NT2/D1 (cell line): Measurements from ENCODE around the gene ALX1.
"Not testable (repeated sequence)": the region's sequence is repeated elsewhere in the genome, so short reads cannot be mapped to it uniquely, and the experiment has no call there.

Experiments
- DNase-seq: peaks from one replicate; pipeline ENCODE4 v3.0.0-alpha.2; 2011; ENCODE audit warnings: low read depth, low spot score
- H3K27me3 ChIP-seq: 2 replicates; pipeline ENCODE4 v1.6.0; 2011; ENCODE audit warnings: mild to moderate bottlenecking; ENCODE audit not compliant: insufficient read length, insufficient read depth
- H3K36me3 ChIP-seq: 2 replicates; pipeline ENCODE4 v1.6.1; 2011; ENCODE audit warnings: mild to moderate bottlenecking, low read length, mixed read lengths; ENCODE audit not compliant: insufficient read depth, insufficient read length
- H3K4me1 ChIP-seq: 2 replicates; pipeline ENCODE4 v1.5.1; 2011; ENCODE audit not compliant: insufficient read depth, insufficient read length
- H3K4me3 ChIP-seq: 2 replicates; pipeline ENCODE4 v1.5.1; 2011; ENCODE audit warnings: low read depth; ENCODE audit not compliant: insufficient read length
- H3K9ac ChIP-seq: 2 replicates; pipeline ENCODE4 v1.6.0; 2011; ENCODE audit warnings: low read depth; ENCODE audit not compliant: insufficient read length
- H3K9me3 ChIP-seq: 2 replicates; pipeline ENCODE4 v1.5.1; 2011; ENCODE audit warnings: mild to moderate bottlenecking, low read length; ENCODE audit not compliant: insufficient read depth
- SUZ12 ChIP-seq: IDR thresholded peaks from 2 replicates; pipeline ENCODE4 v1.6.1; 2011; ENCODE audit not compliant: insufficient read length, insufficient read depth; ENCODE audit errors: extremely low read depth
- YY1 ChIP-seq: IDR thresholded peaks from 2 replicates; pipeline ENCODE4 v1.6.1; 2011; ENCODE audit not compliant: insufficient read length, insufficient read depth
- ZNF274 ChIP-seq: IDR thresholded peaks from 2 replicates; pipeline ENCODE4 v1.6.1; 2011; ENCODE audit warnings: mild to moderate bottlenecking, low read depth, low read length

ALX1 gene

DNA sequence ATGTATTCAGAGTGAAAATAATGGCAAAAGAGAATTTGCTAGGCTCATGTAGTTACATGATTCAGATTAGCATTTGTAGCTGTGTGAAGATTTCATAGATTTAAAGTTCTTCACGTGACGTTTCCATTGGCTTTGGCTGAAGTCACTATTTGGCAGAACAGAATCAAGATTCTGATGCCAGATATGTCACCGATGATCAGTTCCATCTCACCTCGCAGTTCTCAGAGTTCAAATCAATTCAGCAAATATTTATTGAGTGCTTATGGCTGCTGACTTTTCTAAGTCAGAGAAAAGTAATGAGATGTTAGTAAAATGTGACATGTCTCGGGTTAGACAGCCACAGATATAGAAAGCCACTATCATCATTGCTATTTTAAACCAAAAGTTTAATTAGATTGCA is 28.4 kb downstream of the ALX1 start:
- H3K4me3 ChIP-seq, result no peak overlapping the region
- H3K27me3 ChIP-seq, result no peaks in the 10 kb centered on the region
- H3K4me1 ChIP-seq, result no peaks in the 10 kb centered on the region
- 0 out of 2 replicates have a peak, but pooled peaks cover 5% of the 10 kb centered on the region for H3K9me3 ChIP-seq
- no peak for DNase-seq
- no peak overlapping the region for H3K9ac ChIP-seq
- TF ChIP-seq SUZ12 (no peak), ZNF274 (no peak), YY1 (no peak)
- H3K36me3 ChIP-seq, result no peaks in the 10 kb centered on the region

GRCh38 chr12:85309125-85309566 is 29.1 kb downstream of the ALX1 start:
- Histone ChIP-seq H3K9ac (no peak overlapping the region), H3K27me3 (no peaks in the 10 kb centered on the region), H3K4me1 (no peaks in the 10 kb centered on the region), H3K4me3 (no peak overlapping the region), H3K36me3 (no peaks in the 10 kb centered on the region), H3K9me3 (0 out of 2 replicates have a peak, but pooled peaks cover 5% of the 10 kb centered on the region)
- DNase-seq, result no peak
- TF ChIP-seq SUZ12, result no peak
- TF ChIP-seq ZNF274, result no peak
- TF ChIP-seq YY1, result no peak

DNA sequence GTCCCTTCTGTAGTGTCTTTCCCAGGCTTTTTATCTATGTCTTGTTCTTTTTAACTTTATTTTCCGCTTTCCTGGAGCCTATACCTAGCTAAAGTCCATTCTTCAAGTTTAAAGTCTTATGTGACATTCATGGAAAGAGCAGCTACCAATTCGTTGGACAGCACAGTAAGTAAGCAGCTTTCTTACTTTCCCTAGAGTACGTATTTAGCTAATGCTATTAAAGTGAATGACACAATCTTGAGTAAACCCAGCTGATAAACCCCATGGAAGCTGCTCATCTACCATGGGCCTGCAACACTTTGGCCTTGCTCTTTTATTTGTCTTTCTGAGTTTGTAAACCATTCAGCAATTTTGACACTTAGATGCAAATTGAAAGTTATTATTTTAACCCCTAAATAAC is 30.0 kb downstream of the ALX1 start:
- no peak overlapping the region for H3K9ac ChIP-seq
- no peak for TF ChIP-seq ZNF274
- TF ChIP-seq YY1, result no peak
- TF ChIP-seq SUZ12, result no peak
- H3K4me3 ChIP-seq, result no peak overlapping the region
- 0 out of 2 replicates have a peak, but pooled peaks cover 5% of the 10 kb centered on the region for H3K9me3 ChIP-seq
- H3K27me3 ChIP-seq, result no peaks in the 10 kb centered on the region
- DNase-seq, result no peak
- H3K36me3 ChIP-seq, result no peaks in the 10 kb centered on the region
- no peaks in the 10 kb centered on the region for H3K4me1 ChIP-seq

GRCh38 chr12:85310456-85311076 is 30.5 kb downstream of the ALX1 start:
- TF ChIP-seq SUZ12 (no peak), YY1 (no peak), ZNF274 (no peak)
- H3K4me3 ChIP-seq, result no peak overlapping the region
- no peak for DNase-seq

DNA sequence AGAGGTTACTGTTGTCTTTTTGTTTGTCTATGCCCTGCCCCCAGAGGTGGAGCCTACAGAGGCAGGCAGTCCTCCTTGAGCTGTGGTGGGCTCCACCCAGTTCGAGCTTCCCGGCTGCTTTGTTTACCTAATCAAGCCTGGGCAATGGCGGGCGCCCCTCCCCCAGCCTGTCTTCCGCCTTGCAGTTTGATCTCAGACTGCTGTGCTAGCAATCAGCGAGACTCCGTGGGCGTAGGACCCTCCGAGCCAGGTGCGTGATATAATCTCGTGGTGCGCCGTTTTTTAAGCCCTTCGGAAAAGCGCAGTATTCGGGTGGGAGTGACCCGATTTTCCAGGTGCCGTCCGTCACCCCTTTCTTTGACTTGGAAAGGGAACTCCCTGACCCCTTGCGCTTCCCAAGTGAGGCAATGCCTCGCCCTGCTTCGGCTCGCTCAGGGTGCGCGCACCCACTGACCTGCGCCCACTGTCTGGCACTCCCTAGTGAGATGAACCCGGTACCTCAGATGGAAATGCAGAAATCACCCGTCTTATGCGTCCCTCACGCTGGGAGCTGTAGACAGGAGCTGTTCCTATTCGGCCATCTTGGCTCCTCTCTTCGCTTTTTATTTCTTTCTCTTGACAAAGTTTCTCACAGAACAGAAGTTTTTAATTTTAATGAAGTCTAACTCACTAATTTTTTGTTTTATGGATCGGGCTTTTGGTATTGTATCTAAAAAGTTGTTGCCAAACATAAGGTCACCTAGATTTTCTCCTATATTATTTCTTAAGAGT is 38.0 kb downstream of the ALX1 start:
- H3K36me3 ChIP-seq, H3K9me3 ChIP-seq, H3K4me1 ChIP-seq, H3K27me3 ChIP-seq, DNase-seq: not testable (repeated sequence)
- H3K9ac ChIP-seq, result peak overlapping the region; percentile 64
- H3K4me3 ChIP-seq, result peak overlapping the region; percentile 55

More at GRCh38 chr12:85310456-85311076, 30.5 kb downstream of the ALX1 start:
- no peaks in the 10 kb centered on the region for H3K36me3 ChIP-seq
- H3K9ac ChIP-seq, result no peak overlapping the region
- H3K4me1 ChIP-seq, result no peaks in the 10 kb centered on the region
- 0 out of 2 replicates have a peak, but pooled peaks cover 5% of the 10 kb centered on the region for H3K9me3 ChIP-seq
- H3K27me3 ChIP-seq, result no peaks in the 10 kb centered on the region

- Histone ChIP-seq H3K4me1 (no peaks in the 10 kb centered on the region), H3K36me3 (no peaks in the 10 kb centered on the region), H3K27me3 (no peaks in the 10 kb centered on the region), H3K9ac (no peak overlapping the region), H3K4me3 (no peak overlapping the region), H3K9me3 (peaks cover 6% of the 10 kb centered on the region)
- TF ChIP-seq YY1, result no peak
- no peak for TF ChIP-seq SUZ12
- no peak for TF ChIP-seq ZNF274
- no peak for DNase-seq
Measured at GRCh38 chr12:85322715-85323114, 42.7 kb downstream of the ALX1 start.

GRCh38 chr12:85325442-85325841 is 45.4 kb downstream of the ALX1 start:
- no peaks in the 10 kb centered on the region for H3K36me3 ChIP-seq
- no peaks in the 10 kb centered on the region for H3K9me3 ChIP-seq
- no peak overlapping the region for H3K4me3 ChIP-seq
- H3K9ac ChIP-seq, result no peak overlapping the region
- no peak for TF ChIP-seq YY1
- TF ChIP-seq SUZ12, result no peak
- TF ChIP-seq ZNF274, result no peak
- DNase-seq, result no peak
- no peaks in the 10 kb centered on the region for H3K27me3 ChIP-seq
- no peaks in the 10 kb centered on the region for H3K4me1 ChIP-seq
